IPS-20b (cell line): ENCODE results near the gene LAMTOR1.

ENCODE experiments used
- H3K27ac ChIP-seq: one replicate; pipeline ENCODE4 v1.5.1; 2013; ENCODE audit warnings: low read length
- H3K27me3 ChIP-seq: 2 replicates; pipeline ENCODE4 v1.6.1; 2013; ENCODE audit warnings: mild to moderate bottlenecking, low read length, inconsistent platforms; ENCODE audit not compliant: insufficient read depth
- H3K36me3 ChIP-seq: 2 replicates; pipeline ENCODE4 v1.6.1; 2013; ENCODE audit warnings: low read depth, mild to moderate bottlenecking, inconsistent platforms, low read length, moderate library complexity; ENCODE audit not compliant: insufficient read depth
- H3K4me1 ChIP-seq: 2 replicates; pipeline ENCODE4 v1.6.1; 2013; ENCODE audit warnings: mild to moderate bottlenecking, control low read depth, inconsistent platforms, low read length, moderate library complexity; ENCODE audit not compliant: insufficient read depth
- H3K4me3 ChIP-seq: 2 replicates; pipeline ENCODE4 v1.5.1; 2013; ENCODE audit warnings: mild to moderate bottlenecking, low read length, inconsistent platforms
- H3K9ac ChIP-seq: 2 replicates; pipeline ENCODE4 v1.6.1; 2013; ENCODE audit warnings: low read depth, mild to moderate bottlenecking, inconsistent platforms, low read length, moderate library complexity
- H3K9me3 ChIP-seq: 2 replicates; pipeline ENCODE4 v1.6.1; 2013; ENCODE audit warnings: mild to moderate bottlenecking, low read depth, low read length, inconsistent platforms; ENCODE audit not compliant: insufficient read depth

LAMTOR1 gene

GRCh38 chr11:72079819-72080325 lies 23.2 kb downstream of the LAMTOR1 start:
- H3K4me1 ChIP-seq, result peaks cover 5% of the 10 kb centered on the region
- peaks cover 5% of the 10 kb centered on the region; the same call in 1 of the 2 replicates for H3K36me3 ChIP-seq
- peak overlapping the region; percentile 89 for H3K9ac ChIP-seq
- H3K4me3 ChIP-seq, result peak overlapping the region; percentile 95
- no peak overlapping the region for H3K27ac ChIP-seq
- no peaks in the 10 kb centered on the region for H3K9me3 ChIP-seq
- no peaks in the 10 kb centered on the region for H3K27me3 ChIP-seq

GRCh38 chr11:72078477-72078876 lies 24.6 kb downstream of the LAMTOR1 start:
- Histone ChIP-seq H3K9me3 (no peaks in the 10 kb centered on the region), H3K36me3 (peaks cover 5% of the 10 kb centered on the region; the same call in 1 of the 2 replicates), H3K9ac (peak overlapping the region; percentile 7; the same call in 1 of the 2 replicates), H3K4me3 (peak overlapping the region; percentile 95), H3K27me3 (no peaks in the 10 kb centered on the region), H3K4me1 (peaks cover 5% of the 10 kb centered on the region), H3K27ac (no peak overlapping the region)

DNA sequence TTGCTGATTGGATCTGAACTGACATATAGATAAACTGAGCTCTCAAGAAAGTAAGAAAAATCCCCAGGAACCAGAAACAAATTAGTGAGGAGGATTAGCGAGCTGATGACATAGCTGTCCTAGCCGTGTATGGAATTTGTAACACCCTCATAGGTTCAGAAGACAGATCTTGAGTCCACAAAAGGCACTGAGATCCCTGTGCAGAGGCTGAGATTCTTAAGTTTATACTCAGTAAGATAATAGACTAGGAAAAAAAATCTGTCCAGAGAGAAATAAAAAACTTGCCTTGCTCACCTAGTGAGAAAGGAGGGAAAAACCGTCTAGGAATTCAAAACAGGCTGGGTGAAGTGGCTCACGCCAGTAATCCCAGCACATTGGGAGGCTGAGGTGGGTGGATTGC lies 27.3 kb downstream of the LAMTOR1 start:
- Histone ChIP-seq H3K27me3 (no peaks in the 10 kb centered on the region), H3K9me3 (no peaks in the 10 kb centered on the region), H3K27ac (no peak overlapping the region), H3K4me3 (no peak overlapping the region), H3K4me1 (peaks cover 14% of the 10 kb centered on the region; the same call in 1 of the 2 replicates), H3K36me3 (peaks cover 5% of the 10 kb centered on the region; the same call in 1 of the 2 replicates), H3K9ac (no peak overlapping the region; the same call in 1 of the 2 replicates)

GRCh38 chr11:72075109-72075508 lies 28.0 kb downstream of the LAMTOR1 start:
- no peaks in the 10 kb centered on the region for H3K9me3 ChIP-seq
- peaks cover 15% of the 10 kb centered on the region; the same call in 1 of the 2 replicates for H3K4me1 ChIP-seq
- H3K27me3 ChIP-seq, result no peaks in the 10 kb centered on the region
- peaks cover 5% of the 10 kb centered on the region; the same call in 1 of the 2 replicates for H3K36me3 ChIP-seq
- peak overlapping the region; percentile 10; the same call in 1 of the 2 replicates for H3K9ac ChIP-seq
- H3K4me3 ChIP-seq, result no peak overlapping the region
- H3K27ac ChIP-seq, result peak overlapping the region; percentile 40

GRCh38 chr11:72072348-72072747 lies 30.7 kb downstream of the LAMTOR1 start:
- peaks cover 22% of the 10 kb centered on the region for H3K4me1 ChIP-seq
- no peaks in the 10 kb centered on the region for H3K27me3 ChIP-seq
- no peak overlapping the region for H3K27ac ChIP-seq
- H3K9ac ChIP-seq, result peak overlapping the region; percentile 34; the same call in 1 of the 2 replicates
- H3K4me3 ChIP-seq, result no peak overlapping the region
- peaks cover 23% of the 10 kb centered on the region for H3K36me3 ChIP-seq
- H3K9me3 ChIP-seq, result no peaks in the 10 kb centered on the region

- H3K36me3 ChIP-seq, result peaks cover 29% of the 10 kb centered on the region
- H3K27me3 ChIP-seq, result no peaks in the 10 kb centered on the region
- no peak overlapping the region for H3K9ac ChIP-seq
- no peaks in the 10 kb centered on the region for H3K9me3 ChIP-seq
- no peak overlapping the region for H3K4me3 ChIP-seq
- peaks cover 22% of the 10 kb centered on the region for H3K4me1 ChIP-seq
- no peak overlapping the region for H3K27ac ChIP-seq
Measured at GRCh38 chr11:72070491-72070890, 32.6 kb downstream of the LAMTOR1 start.

GRCh38 chr11:72069787-72070251 lies 33.3 kb downstream of the LAMTOR1 start:
- H3K9ac ChIP-seq, result no peak overlapping the region
- no peaks in the 10 kb centered on the region for H3K27me3 ChIP-seq
- H3K27ac ChIP-seq, result no peak overlapping the region
- no peak overlapping the region for H3K4me3 ChIP-seq
- H3K36me3 ChIP-seq, result peaks cover 29% of the 10 kb centered on the region
- peaks cover 22% of the 10 kb centered on the region for H3K4me1 ChIP-seq
- H3K9me3 ChIP-seq, result no peaks in the 10 kb centered on the region

DNA sequence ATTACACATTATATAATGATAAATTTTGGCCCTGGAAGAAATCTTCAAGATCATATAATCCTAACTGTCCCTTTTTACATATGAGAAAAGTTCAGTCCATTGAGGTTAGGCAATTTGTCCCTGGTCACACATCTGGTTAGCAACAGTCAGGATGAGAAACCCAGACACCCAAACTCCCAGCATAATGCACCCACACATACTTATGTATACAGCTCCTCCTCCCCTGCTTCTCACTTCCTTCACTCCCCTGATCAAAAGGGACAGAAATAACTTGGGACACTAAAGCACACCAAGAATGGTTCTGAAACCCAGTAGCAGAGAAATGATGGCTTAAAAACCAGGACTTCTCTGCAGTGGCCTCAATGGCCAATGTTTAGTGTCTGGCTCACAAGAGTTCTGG lies 33.9 kb downstream of the LAMTOR1 start:
- H3K27ac ChIP-seq, result no peak overlapping the region
- peaks cover 22% of the 10 kb centered on the region for H3K4me1 ChIP-seq
- H3K36me3 ChIP-seq, result peaks cover 29% of the 10 kb centered on the region
- no peaks in the 10 kb centered on the region for H3K9me3 ChIP-seq
- no peak overlapping the region for H3K4me3 ChIP-seq
- no peaks in the 10 kb centered on the region for H3K27me3 ChIP-seq
- no peak overlapping the region for H3K9ac ChIP-seq

GRCh38 chr11:72067676-72068075 lies 35.4 kb downstream of the LAMTOR1 start:
- Histone ChIP-seq H3K4me1 (peaks cover 18% of the 10 kb centered on the region; the same call in 1 of the 2 replicates), H3K36me3 (peaks cover 34% of the 10 kb centered on the region), H3K27me3 (no peaks in the 10 kb centered on the region), H3K9me3 (no peaks in the 10 kb centered on the region), H3K4me3 (no peak overlapping the region), H3K27ac (no peak overlapping the region), H3K9ac (no peak overlapping the region)

GRCh38 chr11:72067266-72067665 lies 35.8 kb downstream of the LAMTOR1 start:
- Histone ChIP-seq H3K4me3 (no peak overlapping the region), H3K36me3 (peaks cover 34% of the 10 kb centered on the region), H3K27me3 (no peaks in the 10 kb centered on the region), H3K9ac (no peak overlapping the region), H3K9me3 (no peaks in the 10 kb centered on the region), H3K4me1 (peaks cover 15% of the 10 kb centered on the region; the same call in 1 of the 2 replicates), H3K27ac (no peak overlapping the region)

DNA sequence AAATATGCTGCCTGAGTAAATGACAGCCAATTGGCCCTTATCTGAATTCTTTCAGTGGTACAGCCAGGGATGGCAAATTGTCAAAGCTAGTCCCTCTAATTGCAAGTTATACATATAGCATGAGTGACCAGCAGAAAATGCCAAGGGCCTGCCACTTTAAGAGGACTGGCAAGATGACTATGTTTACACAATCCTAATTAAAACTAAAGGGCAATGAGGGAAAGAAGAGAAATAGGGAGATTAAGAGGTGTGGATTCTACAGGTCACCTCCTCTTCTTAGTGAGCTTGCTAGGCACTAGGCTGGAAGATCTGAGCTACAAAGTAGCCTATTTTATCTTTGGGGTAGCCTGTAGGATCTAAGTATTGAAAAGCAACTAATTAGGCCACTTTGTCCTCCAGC lies 36.2 kb downstream of the LAMTOR1 start:
- no peak overlapping the region for H3K27ac ChIP-seq
- peaks cover 13% of the 10 kb centered on the region; the same call in 1 of the 2 replicates for H3K4me1 ChIP-seq

DNA sequence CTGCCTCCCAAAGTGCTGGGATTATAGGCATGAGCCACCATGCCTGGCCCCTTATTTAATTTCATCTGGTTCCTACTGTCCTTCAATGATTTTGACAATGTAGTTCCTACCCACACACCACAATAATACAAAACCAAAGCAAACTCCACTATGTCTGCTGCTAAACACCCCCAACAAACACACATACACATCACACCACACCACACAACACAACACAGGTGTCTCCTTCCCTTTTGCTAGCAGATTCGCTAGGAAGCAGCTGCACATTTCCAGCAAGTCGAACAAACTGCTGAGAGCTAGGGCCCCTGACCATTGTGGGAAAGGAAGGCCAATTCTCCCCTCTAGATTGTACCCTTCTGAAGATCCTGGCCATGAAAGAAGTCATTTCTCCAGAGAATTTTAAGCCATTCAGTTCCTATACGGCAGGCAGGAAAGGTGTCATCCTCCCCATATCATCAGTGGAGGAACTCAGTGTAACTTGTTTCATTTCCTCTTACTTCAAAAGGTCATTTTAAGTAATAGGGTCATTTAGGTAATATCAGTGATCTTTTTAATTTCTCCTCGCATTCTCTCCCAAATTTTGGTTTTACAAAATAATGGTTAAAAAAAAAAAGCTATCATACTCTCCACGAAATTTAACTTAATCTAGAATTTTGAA lies 41.2 kb downstream of the LAMTOR1 start:
- no peak overlapping the region for H3K9ac ChIP-seq
- no peaks in the 10 kb centered on the region for H3K4me1 ChIP-seq
- H3K9me3 ChIP-seq, result no peaks in the 10 kb centered on the region
- peaks cover 11% of the 10 kb centered on the region; the same call in 1 of the 2 replicates for H3K36me3 ChIP-seq
- H3K27ac ChIP-seq, result no peak overlapping the region
- H3K27me3 ChIP-seq, result no peaks in the 10 kb centered on the region
- no peak overlapping the region for H3K4me3 ChIP-seq

More for the DNA sequence above, 36.2 kb downstream of the LAMTOR1 start:
- H3K36me3 ChIP-seq, result peaks cover 34% of the 10 kb centered on the region
- no peak overlapping the region for H3K9ac ChIP-seq
- no peak overlapping the region for H3K4me3 ChIP-seq
- no peaks in the 10 kb centered on the region for H3K27me3 ChIP-seq
- no peaks in the 10 kb centered on the region for H3K9me3 ChIP-seq
